ENCODE results near the gene DHRS13.

GRCh38 chr17:28873839-28874238 is 29.0 kb downstream of the DHRS13 start:
- TF ChIP-seq CTCF (IDR thresholded peaks at IDR 0.05): no peak
- no peak for TF ChIP-seq JUNB (IDR thresholded peaks at IDR 0.05)
- TF ChIP-seq GATA3 (IDR thresholded peaks at IDR 0.05; ENCODE audit: borderline replicate concordance): no peak
- no peak for TF ChIP-seq REST (IDR thresholded peaks at IDR 0.05)
- TF ChIP-seq EP300 (IDR thresholded peaks at IDR 0.05): no peak
- no peak for TF ChIP-seq CEBPB (IDR thresholded peaks at IDR 0.05)
- no peak for TF ChIP-seq MYC (IDR thresholded peaks at IDR 0.05; ENCODE audit: borderline replicate concordance, low read length)
- no peak for TF ChIP-seq ZFP36 (IDR thresholded peaks at IDR 0.05; ENCODE audit: borderline replicate concordance, partially characterized antibody)
- no peak for TF ChIP-seq POLR2A (IDR thresholded peaks at IDR 0.05; ENCODE audit: low read length)
- no peak for TF ChIP-seq PHF8 (IDR thresholded peaks at IDR 0.05; ENCODE audit: borderline replicate concordance, low read depth)
- TF ChIP-seq CBX2 (IDR thresholded peaks at IDR 0.05; ENCODE audit: borderline replicate concordance, low read depth): no peak

Data from A549 (cell line).